Glutamatergic neuron (in vitro differentiated cells): ENCODE measurements around the gene ADAMTS13. TPM values are rescaled to one million over a fixed set of nuclear protein-coding genes. Genes with fewer than 3 reads are reported as not detected.

Experiments used
- DNase-seq: peaks from one replicate; pipeline ENCODE4 v3.0.0; 2022
- H3K27ac Mint-ChIP-seq: one replicate; pipeline ENCODE4 v1.8.0; 2020; ENCODE audit warnings: mild to moderate bottlenecking, mixed read lengths, inconsistent platforms; ENCODE audit not compliant: unreplicated experiment
- H3K27me3 Mint-ChIP-seq: one replicate; pipeline ENCODE4 v1.8.0; 2020; ENCODE audit warnings: mild to moderate bottlenecking, moderate library complexity, mixed read lengths, inconsistent platforms; ENCODE audit not compliant: unreplicated experiment
- H3K36me3 Mint-ChIP-seq: one replicate; pipeline ENCODE4 v1.8.0; 2020; ENCODE audit warnings: mild to moderate bottlenecking, mixed read lengths, inconsistent platforms; ENCODE audit not compliant: unreplicated experiment
- H3K4me1 Mint-ChIP-seq: one replicate; pipeline ENCODE4 v1.8.0; 2020; ENCODE audit warnings: mild to moderate bottlenecking, low read depth, mixed read lengths, inconsistent platforms; ENCODE audit not compliant: unreplicated experiment
- H3K4me3 Mint-ChIP-seq: one replicate; pipeline ENCODE4 v1.8.0; 2020; ENCODE audit warnings: mild to moderate bottlenecking, mixed read lengths, inconsistent platforms; ENCODE audit not compliant: unreplicated experiment
- H3K9me3 Mint-ChIP-seq: one replicate; pipeline ENCODE4 v1.8.0; 2020; ENCODE audit warnings: mild to moderate bottlenecking, moderate library complexity, mixed read lengths, inconsistent platforms; ENCODE audit not compliant: unreplicated experiment
- total RNA-seq: library from RNA; stranded (reverse); fragmentation: NEBNext Ultra II Directional; extraction: Animal tissue kit (Norgen Biotek cat#: 25700); gene quantifications from one replicate; pipeline ENCODE4 v1.2.1, GENCODE V29; 2021; ENCODE audit not compliant: unreplicated experiment
- TF ChIP-seq, protein P1 (sequence below): fragments of 200-600 bp; sonication (generic); IDR thresholded peaks from one replicate; pipeline ENCODE4 v1.5.0; 2021; ENCODE audit not compliant: partially characterized antibody, unreplicated experiment

ADAMTS13 gene
- total RNA-seq, 1 donor from 2014 or later, result 27.9 TPM

DNA sequence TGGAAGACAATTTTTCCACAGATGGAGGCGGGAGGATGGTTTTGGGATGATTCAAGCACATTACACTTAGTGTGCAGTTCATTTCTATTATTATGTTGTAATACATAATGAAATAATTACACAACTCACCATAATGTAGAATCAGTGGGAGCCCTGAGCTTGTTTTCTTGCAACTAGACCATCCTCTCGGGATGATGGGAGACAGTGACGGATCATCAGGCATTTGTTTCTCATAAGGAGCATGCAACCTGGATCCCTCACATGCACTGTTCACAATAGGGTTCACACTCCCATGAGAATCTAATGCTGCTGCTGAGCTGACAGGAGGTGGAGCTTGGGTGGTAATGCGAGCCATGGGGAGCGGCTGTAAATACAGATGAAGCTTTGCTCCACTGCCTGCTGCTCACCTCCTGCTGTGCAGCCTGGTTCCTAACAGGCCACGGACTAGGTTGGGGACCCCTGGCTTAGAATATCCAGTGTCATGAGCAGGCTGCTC, 44.4 kb upstream of the ADAMTS13 start:
- Mint-ChIP-seq H3K36me3 (no peaks in the 10 kb centered on the region), H3K9me3 (peaks cover 3% of the 10 kb centered on the region), H3K4me1 (no peaks in the 10 kb centered on the region), H3K27ac (peak overlapping the region; percentile 17), H3K4me3 (no peak overlapping the region), H3K27me3 (peaks cover 3% of the 10 kb centered on the region)
- TF ChIP-seq, protein P1, sequence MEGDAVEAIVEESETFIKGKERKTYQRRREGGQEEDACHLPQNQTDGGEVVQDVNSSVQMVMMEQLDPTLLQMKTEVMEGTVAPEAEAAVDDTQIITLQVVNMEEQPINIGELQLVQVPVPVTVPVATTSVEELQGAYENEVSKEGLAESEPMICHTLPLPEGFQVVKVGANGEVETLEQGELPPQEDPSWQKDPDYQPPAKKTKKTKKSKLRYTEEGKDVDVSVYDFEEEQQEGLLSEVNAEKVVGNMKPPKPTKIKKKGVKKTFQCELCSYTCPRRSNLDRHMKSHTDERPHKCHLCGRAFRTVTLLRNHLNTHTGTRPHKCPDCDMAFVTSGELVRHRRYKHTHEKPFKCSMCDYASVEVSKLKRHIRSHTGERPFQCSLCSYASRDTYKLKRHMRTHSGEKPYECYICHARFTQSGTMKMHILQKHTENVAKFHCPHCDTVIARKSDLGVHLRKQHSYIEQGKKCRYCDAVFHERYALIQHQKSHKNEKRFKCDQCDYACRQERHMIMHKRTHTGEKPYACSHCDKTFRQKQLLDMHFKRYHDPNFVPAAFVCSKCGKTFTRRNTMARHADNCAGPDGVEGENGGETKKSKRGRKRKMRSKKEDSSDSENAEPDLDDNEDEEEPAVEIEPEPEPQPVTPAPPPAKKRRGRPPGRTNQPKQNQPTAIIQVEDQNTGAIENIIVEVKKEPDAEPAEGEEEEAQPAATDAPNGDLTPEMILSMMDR, result no peak
- DNase-seq, result no peak

GRCh38 chr9:133378408-133378962, 43.7 kb upstream of the ADAMTS13 start:
- DNase-seq, result no peak
- H3K27me3 Mint-ChIP-seq, result peaks cover 3% of the 10 kb centered on the region
- no peaks in the 10 kb centered on the region for H3K36me3 Mint-ChIP-seq
- H3K27ac Mint-ChIP-seq, result peak overlapping the region; percentile 17
- TF ChIP-seq, protein P1, result no peak
- H3K4me3 Mint-ChIP-seq, result no peak overlapping the region
- H3K4me1 Mint-ChIP-seq, result no peaks in the 10 kb centered on the region
- H3K9me3 Mint-ChIP-seq, result peaks cover 3% of the 10 kb centered on the region

- TF ChIP-seq, protein P1, result no peak
- Mint-ChIP-seq H3K27ac (peak overlapping the region; percentile 17), H3K4me3 (no peak overlapping the region), H3K36me3 (no peaks in the 10 kb centered on the region), H3K9me3 (peaks cover 3% of the 10 kb centered on the region), H3K4me1 (no peaks in the 10 kb centered on the region), H3K27me3 (peaks cover 3% of the 10 kb centered on the region)
- DNase-seq, result no peak
These were observed 42.7 kb upstream of the ADAMTS13 start for GRCh38 chr9:133379153-133380086.

DNA sequence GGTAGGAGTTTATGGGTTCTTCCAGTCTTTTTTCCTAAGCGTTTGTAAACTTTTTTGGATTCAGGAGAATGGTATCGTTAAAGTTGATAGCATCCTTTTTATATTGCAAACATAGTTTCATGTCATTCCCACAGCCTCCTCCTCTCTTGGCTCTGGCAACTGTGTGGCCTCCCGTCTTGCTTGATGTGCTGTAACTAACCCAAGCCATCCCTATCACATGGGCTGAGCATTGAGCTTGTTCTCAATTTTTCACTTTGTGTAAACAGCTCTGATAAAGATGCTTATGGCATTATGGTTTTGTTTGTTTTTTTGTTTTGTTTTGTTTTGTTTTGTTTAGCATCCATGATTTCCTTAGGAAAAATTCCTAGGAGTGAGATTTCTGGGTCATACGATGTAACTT, 41.4 kb upstream of the ADAMTS13 start:
- Mint-ChIP-seq H3K4me1 (no peaks in the 10 kb centered on the region), H3K4me3 (no peak overlapping the region), H3K27me3 (peaks cover 3% of the 10 kb centered on the region), H3K36me3 (no peaks in the 10 kb centered on the region), H3K27ac (no peak overlapping the region), H3K9me3 (no peaks in the 10 kb centered on the region)
- no peak for DNase-seq
- TF ChIP-seq, protein P1, result no peak
